ENCODE measurements around the gene NXPH3.

Gene NXPH3

GRCh38 chr17:49631496-49631895 lies 55.8 kb downstream of the NXPH3 start:
- DNase-seq, result no peak

Data from activated CD4-positive, alpha-beta T cell treated with anti-CD3 and anti-CD28 coated beads for 4 hours (primary cell).